Measurements from ENCODE around the gene TNFRSF14. TPM values are rescaled to one million over a fixed set of nuclear protein-coding genes. Genes with fewer than 3 reads are reported as not detected.

TNFRSF14 gene
- total RNA-seq, 1 donor from 2014 or later: 6.5 TPM

DNA sequence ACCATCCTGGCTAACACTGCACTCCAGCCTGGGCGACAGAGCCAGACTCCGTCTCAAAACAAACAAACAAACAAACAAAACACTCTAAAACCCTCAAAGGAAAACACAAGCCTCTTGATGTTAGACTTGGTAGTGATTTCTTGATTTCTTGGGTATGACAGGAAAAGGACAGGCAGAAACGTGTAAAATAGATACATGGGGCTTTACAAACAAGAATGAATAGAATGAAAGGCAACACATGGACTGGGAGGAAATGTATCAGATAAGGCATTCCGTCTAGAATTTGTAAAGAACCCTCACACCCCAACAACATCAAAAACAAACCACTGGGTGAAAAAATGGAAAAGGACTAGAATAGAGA lies 22.6 kb downstream of the TNFRSF14 start:
- Mint-ChIP-seq H3K4me1 (ENCODE audit: unreplicated experiment) (peaks cover 3% of the 10 kb centered on the region), H3K27ac (ENCODE audit: unreplicated experiment) (no peak overlapping the region), H3K27me3 (ENCODE audit: unreplicated experiment) (peaks cover 9% of the 10 kb centered on the region), H3K4me3 (ENCODE audit: unreplicated experiment) (no peak overlapping the region), H3K9me3 (ENCODE audit: unreplicated experiment) (peaks cover 5% of the 10 kb centered on the region), H3K36me3 (ENCODE audit: unreplicated experiment) (no peaks in the 10 kb centered on the region)
- TF ChIP-seq, protein P1, sequence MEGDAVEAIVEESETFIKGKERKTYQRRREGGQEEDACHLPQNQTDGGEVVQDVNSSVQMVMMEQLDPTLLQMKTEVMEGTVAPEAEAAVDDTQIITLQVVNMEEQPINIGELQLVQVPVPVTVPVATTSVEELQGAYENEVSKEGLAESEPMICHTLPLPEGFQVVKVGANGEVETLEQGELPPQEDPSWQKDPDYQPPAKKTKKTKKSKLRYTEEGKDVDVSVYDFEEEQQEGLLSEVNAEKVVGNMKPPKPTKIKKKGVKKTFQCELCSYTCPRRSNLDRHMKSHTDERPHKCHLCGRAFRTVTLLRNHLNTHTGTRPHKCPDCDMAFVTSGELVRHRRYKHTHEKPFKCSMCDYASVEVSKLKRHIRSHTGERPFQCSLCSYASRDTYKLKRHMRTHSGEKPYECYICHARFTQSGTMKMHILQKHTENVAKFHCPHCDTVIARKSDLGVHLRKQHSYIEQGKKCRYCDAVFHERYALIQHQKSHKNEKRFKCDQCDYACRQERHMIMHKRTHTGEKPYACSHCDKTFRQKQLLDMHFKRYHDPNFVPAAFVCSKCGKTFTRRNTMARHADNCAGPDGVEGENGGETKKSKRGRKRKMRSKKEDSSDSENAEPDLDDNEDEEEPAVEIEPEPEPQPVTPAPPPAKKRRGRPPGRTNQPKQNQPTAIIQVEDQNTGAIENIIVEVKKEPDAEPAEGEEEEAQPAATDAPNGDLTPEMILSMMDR (IDR thresholded peaks at IDR 0.05): no peak
- DNase-seq (ENCODE audit: extremely low spot score, unreplicated experiment): no peak

DNA sequence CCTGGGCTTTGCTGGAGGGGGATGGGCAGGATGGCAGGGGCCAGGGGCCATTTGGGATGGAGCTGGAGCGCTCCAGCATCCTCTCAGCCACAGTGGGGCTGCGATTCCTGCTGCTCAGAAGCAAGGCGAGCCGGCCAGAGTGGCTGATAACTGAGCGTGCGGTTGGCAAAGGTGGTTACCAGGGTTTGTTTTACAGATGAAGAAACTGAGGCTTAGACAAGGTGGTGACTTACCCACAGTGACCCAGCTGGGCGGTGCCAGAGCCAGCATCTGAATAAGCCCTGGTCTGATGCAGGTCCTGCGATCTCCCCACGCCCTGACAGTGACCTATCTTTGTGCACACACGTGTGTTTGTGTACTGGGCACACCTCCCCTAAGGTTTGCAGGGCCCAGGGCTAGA lies 24.5 kb downstream of the TNFRSF14 start:
- no peaks in the 10 kb centered on the region for H3K9me3 Mint-ChIP-seq (ENCODE audit: unreplicated experiment)
- no peaks in the 10 kb centered on the region for H3K36me3 Mint-ChIP-seq (ENCODE audit: unreplicated experiment)
- no peak overlapping the region for H3K4me3 Mint-ChIP-seq (ENCODE audit: unreplicated experiment)
- H3K27ac Mint-ChIP-seq (ENCODE audit: unreplicated experiment): no peak overlapping the region
- H3K4me1 Mint-ChIP-seq (ENCODE audit: unreplicated experiment): peaks cover 9% of the 10 kb centered on the region
- TF ChIP-seq, protein P1 (IDR thresholded peaks at IDR 0.05): no peak
- DNase-seq (ENCODE audit: extremely low spot score, unreplicated experiment): no peak
- peaks cover 3% of the 10 kb centered on the region for H3K27me3 Mint-ChIP-seq (ENCODE audit: unreplicated experiment)

DNA sequence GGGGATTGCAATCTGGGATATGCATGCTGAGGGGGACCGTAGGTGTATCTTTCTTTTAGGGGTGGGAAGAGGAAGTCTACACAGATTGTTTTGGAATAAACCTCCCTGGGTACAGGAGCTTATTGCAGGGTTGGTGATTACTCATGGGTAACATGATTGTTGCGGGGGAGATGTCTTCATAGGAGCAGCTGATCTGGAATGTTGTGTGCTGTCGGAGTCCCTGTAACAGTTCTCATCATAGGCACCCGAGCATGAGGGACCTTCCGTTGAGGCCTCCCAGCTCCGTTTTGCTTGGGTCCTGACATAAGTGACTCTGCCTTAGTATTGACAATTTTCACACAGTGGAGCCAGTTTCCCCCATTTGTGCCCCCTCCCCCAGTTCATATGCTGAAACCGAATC lies 26.2 kb downstream of the TNFRSF14 start:
- TF ChIP-seq, protein P1 (IDR thresholded peaks at IDR 0.05): no peak
- Mint-ChIP-seq H3K9me3 (ENCODE audit: unreplicated experiment) (no peaks in the 10 kb centered on the region), H3K4me1 (ENCODE audit: unreplicated experiment) (peaks cover 11% of the 10 kb centered on the region), H3K36me3 (ENCODE audit: unreplicated experiment) (no peaks in the 10 kb centered on the region), H3K27ac (ENCODE audit: unreplicated experiment) (no peak overlapping the region), H3K27me3 (ENCODE audit: unreplicated experiment) (peaks cover 3% of the 10 kb centered on the region), H3K4me3 (ENCODE audit: unreplicated experiment) (no peak overlapping the region)
- no peak for DNase-seq (ENCODE audit: extremely low spot score, unreplicated experiment)

DNA sequence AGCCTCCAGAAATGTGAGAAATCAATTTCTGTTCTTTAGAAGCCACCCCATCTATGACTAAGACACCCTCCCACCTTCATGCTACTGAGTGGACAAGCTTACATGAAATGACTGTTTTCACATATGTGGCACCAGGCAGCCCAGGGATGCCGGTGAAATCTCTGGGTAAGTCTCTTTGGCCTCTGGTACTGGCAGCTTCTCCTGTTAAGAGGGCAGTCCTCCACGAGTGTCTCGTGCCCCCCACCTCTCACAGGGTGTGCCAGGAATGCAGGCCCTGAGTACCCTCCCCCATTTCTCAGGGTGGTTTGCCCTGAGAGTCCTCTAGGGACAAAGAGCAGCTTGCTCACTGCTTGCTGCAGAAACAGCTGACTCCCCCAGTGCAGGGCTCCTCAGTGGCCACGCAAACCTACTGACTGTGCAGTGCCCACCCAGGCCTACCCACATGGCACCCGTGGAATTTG lies 27.2 kb downstream of the TNFRSF14 start:
- TF ChIP-seq, protein P1 (IDR thresholded peaks at IDR 0.05): no peak
- Mint-ChIP-seq H3K4me1 (ENCODE audit: unreplicated experiment) (peaks cover 15% of the 10 kb centered on the region), H3K36me3 (ENCODE audit: unreplicated experiment) (no peaks in the 10 kb centered on the region), H3K27ac (ENCODE audit: unreplicated experiment) (no peak overlapping the region), H3K27me3 (ENCODE audit: unreplicated experiment) (peaks cover 3% of the 10 kb centered on the region), H3K9me3 (ENCODE audit: unreplicated experiment) (no peaks in the 10 kb centered on the region), H3K4me3 (ENCODE audit: unreplicated experiment) (no peak overlapping the region)
- no peak for DNase-seq (ENCODE audit: extremely low spot score, unreplicated experiment)

DNA sequence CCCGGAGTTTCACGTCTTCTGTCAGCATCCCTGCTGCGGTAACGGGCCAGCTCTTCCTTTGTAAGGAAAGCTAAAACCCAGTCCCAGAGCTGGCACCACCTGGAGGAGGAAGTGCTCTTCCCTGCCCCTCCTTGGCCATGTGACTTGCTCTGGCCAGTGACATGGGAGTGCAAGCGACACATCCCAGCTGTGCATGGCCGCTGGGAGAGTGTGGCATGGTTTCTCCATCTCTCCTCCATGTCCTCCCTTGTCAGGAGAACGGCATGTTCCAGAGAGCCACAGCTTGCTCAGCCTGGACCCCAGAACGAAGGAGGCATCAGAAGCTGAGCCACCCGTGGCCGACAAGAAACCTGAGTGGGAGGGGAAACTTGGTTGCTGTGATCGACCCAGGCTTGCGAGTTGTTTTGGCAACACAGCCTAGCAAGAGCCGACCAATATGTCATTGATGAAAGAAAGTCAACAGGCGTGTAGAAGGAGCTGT lies 27.7 kb downstream of the TNFRSF14 start:
- Mint-ChIP-seq H3K27me3 (ENCODE audit: unreplicated experiment) (peaks cover 3% of the 10 kb centered on the region), H3K4me1 (ENCODE audit: unreplicated experiment) (peaks cover 15% of the 10 kb centered on the region), H3K27ac (ENCODE audit: unreplicated experiment) (no peak overlapping the region), H3K36me3 (ENCODE audit: unreplicated experiment) (no peaks in the 10 kb centered on the region), H3K4me3 (ENCODE audit: unreplicated experiment) (no peak overlapping the region), H3K9me3 (ENCODE audit: unreplicated experiment) (no peaks in the 10 kb centered on the region)
- no peak for DNase-seq (ENCODE audit: extremely low spot score, unreplicated experiment)
- TF ChIP-seq, protein P1 (IDR thresholded peaks at IDR 0.05): no peak
